Measurements from ENCODE around the gene B4GALNT2. TPM values are rescaled to one million over a fixed set of nuclear protein-coding genes. Genes with fewer than 3 reads are reported as not detected.

B4GALNT2 gene
- total and polyA plus RNA-seq, 2 of the 8 experiments (the other 6 are each of a cell fraction or from before 2014, with no cell fraction given) = not detected

- H3K14ac ChIP-seq (ENCODE audit: insufficient read length) = no peak overlapping the region
- H3K27ac ChIP-seq (ENCODE audit: low read depth, low read length) = no peak overlapping the region
- H2BK12ac ChIP-seq (ENCODE audit: low read depth, low read length) = no peak overlapping the region
- no peaks in the 10 kb centered on the region for H3K79me2 ChIP-seq (ENCODE audit: control insufficient read depth in 1 of 2, insufficient read depth in 2 of 2, low read length in 2 of 2)
- H4K20me1 ChIP-seq (replicated peaks in 1 of 2; ENCODE audit: control insufficient read depth in 1 of 2, insufficient read depth in 2 of 2, low read length in 2 of 2) = no peaks in the 10 kb centered on the region
- DNase-seq (ENCODE audit: low read depth in 1 of 2, low spot score in 2 of 2) (no peak), FAIRE-seq (no peak)
- H2AK5ac ChIP-seq (ENCODE audit: low read depth, low read length) = no peak overlapping the region
- H2AFZ ChIP-seq (ENCODE audit: low read length) = no peak overlapping the region
- H3K4ac ChIP-seq (replicated peaks; ENCODE audit: insufficient read length, low read depth, low read length) = no peak overlapping the region
- peaks cover 0 to 4% (median 1%) of the 10 kb centered on the region in 4 experiments; a peak in 1 of 7 replicates for H3K4me1 ChIP-seq (replicated peaks in 1 of 4; ENCODE audit: control insufficient read depth in 3 of 4, insufficient read depth in 4 of 4, low read length in 3 of 4)
- no peak overlapping the region for H3K4me2 ChIP-seq (ENCODE audit: insufficient read depth in 1 of 2, low read depth in 2 of 2, low read length in 2 of 2)
- no peak overlapping the region for H2BK5ac ChIP-seq (ENCODE audit: low read depth, low read length)
- H3K9me3 ChIP-seq (ENCODE audit: insufficient read depth in 2 of 2, low read depth in 1 of 2, low read length in 1 of 2) = no peaks in the 10 kb centered on the region
- no peak overlapping the region; the same call in 1 of the 2 replicates for H4K8ac ChIP-seq (ENCODE audit: extremely low read depth, insufficient read depth, low read length)
- H3K56ac ChIP-seq (replicated peaks; ENCODE audit: insufficient read length, low read depth, low read length) = no peak overlapping the region
- WGBS, 2 experiments (ENCODE audit: extremely low coverage in 1 of 2, insufficient coverage in 1 of 2, insufficient read length in 1 of 2, insufficient replicate concordance in 2 of 2, low coverage in 1 of 2, low lambda C conversion rate in 2 of 2, missing lambda C conversion rate in 1 of 2) = 93% methylated on average over 10 of the region's 10 CpGs; no CpG with 5 or more reads in 1 of the 2 experiments
- no peak overlapping the region for H3K18ac ChIP-seq (ENCODE audit: extremely low read depth, low read length)
- TF ChIP-seq HDAC6 (IDR thresholded peaks at IDR 0.05; ENCODE audit: low read depth, low read length) = no peak
- no peak for TF ChIP-seq TAF7 (optimal IDR thresholded peaks at IDR 0.05; ENCODE audit: borderline replicate concordance, low read depth, low read length)
- TF ChIP-seq RAD21 (IDR thresholded peaks at IDR 0.05 in 1 of 2, conservative IDR thresholded peaks at IDR 0.05 in 1 of 2; ENCODE audit: low read depth in 2 of 2, low read length in 2 of 2) = no peak
- no peak for TF ChIP-seq PHF8 (conservative IDR thresholded peaks at IDR 0.05; ENCODE audit: low read depth, low read length)
- no peak for TF ChIP-seq SUZ12 (IDR thresholded peaks at IDR 0.05; ENCODE audit: low read length)
- no peak for TF ChIP-seq CEBPB (IDR thresholded peaks at IDR 0.05; ENCODE audit: low read depth, low read length)
- TF ChIP-seq FOSL1 (IDR thresholded peaks at IDR 0.05; ENCODE audit: insufficient read depth, low read depth, low read length) = no peak
- TF ChIP-seq JUND (IDR thresholded peaks at IDR 0.05; ENCODE audit: low read length) = no peak
- TF ChIP-seq KDM4A (IDR thresholded peaks at IDR 0.05; ENCODE audit: low read depth, low read length, severe bottlenecking) = no peak
- TF ChIP-seq CHD1 (IDR thresholded peaks at IDR 0.05; ENCODE audit: low read depth, low read length) = no peak
- no peak for TF ChIP-seq SP4 (IDR thresholded peaks at IDR 0.05; ENCODE audit: low read length)
- no peak for TF ChIP-seq E2F6 (IDR thresholded peaks at IDR 0.05)
- TF ChIP-seq SP1 (IDR thresholded peaks at IDR 0.05; ENCODE audit: low read depth, low read length) = no peak
- no peaks in the 10 kb centered on the region for H3K36me3 ChIP-seq (ENCODE audit: control insufficient read depth in 2 of 4, insufficient read depth in 4 of 4, low read length in 3 of 4)
- no peak overlapping the region for H2BK20ac ChIP-seq (ENCODE audit: low read length)
- H4K5ac ChIP-seq (ENCODE audit: insufficient read length, low read depth, low read length) = no peak overlapping the region
- CTCF ChIA-PET (ENCODE audit: partially characterized antibody) = interaction anchor here (0.9 kb wide), 1 partner anchor 134 kb away, joined by 3 read pairs; no protein-coding TSS in a partner anchor
- H3K23me2 ChIP-seq (ENCODE audit: low read depth, low read length) = no peaks in the 10 kb centered on the region
- no peak overlapping the region for H3K23ac ChIP-seq (ENCODE audit: insufficient read length)
- no peaks in the 10 kb centered on the region for H3K79me1 ChIP-seq (ENCODE audit: low read depth, low read length)
- no peak overlapping the region for H2BK120ac ChIP-seq (replicated peaks; ENCODE audit: low read depth, low read length)
- H2BK15ac ChIP-seq (ENCODE audit: low read length) = no peak overlapping the region
- no peaks in the 10 kb centered on the region for H3K27me3 ChIP-seq (replicated peaks in 1 of 4; ENCODE audit: control insufficient read depth in 3 of 4, extremely low read depth in 1 of 4, insufficient read depth in 3 of 4, low read length in 3 of 4)
- no peak overlapping the region for H3K4me3 ChIP-seq (ENCODE audit: extremely low read depth in 1 of 4, insufficient read depth in 2 of 4, low read depth in 3 of 4, low read length in 4 of 4)
- H3K9ac ChIP-seq (replicated peaks in 1 of 4; ENCODE audit: extremely low read depth in 1 of 4, low read depth in 3 of 4, low read length in 3 of 4) = no peak overlapping the region
- H4K91ac ChIP-seq (replicated peaks; ENCODE audit: insufficient read length, low read length) = no peak overlapping the region
- POLR2A ChIA-PET (ENCODE audit: partially characterized antibody) = interaction anchor here (1.0 to 1.9 kb wide), 3 partner anchors 13 to 35 kb away, joined by 4 read pairs; no protein-coding TSS in a partner anchor
Observed at GRCh38 chr17:49093131-49093530, 39.4 kb upstream of the B4GALNT2 start.
